ENCODE results near the gene GPR37L1. TPM values are rescaled to one million over a fixed set of nuclear protein-coding genes. Genes with fewer than 3 reads are reported as not detected.
"Not testable (repeated sequence)": the region's sequence is repeated elsewhere in the genome, so short reads cannot be mapped to it uniquely, and the experiment has no call there.

GPR37L1 gene
- total and polyA plus RNA-seq, 3 donors from 2014 or later = 0.42 to 1.6 (median 0.56) TPM

- Histone ChIP-seq H3K27ac (peak overlapping the region; percentile 60 to 87), H3K27me3 (no peaks in the 10 kb centered on the region), H3K4me1 (peaks cover 92% of the 10 kb centered on the region), H3K9me3 (no peaks in the 10 kb centered on the region), H3K36me3 (ENCODE audit: low read depth, missing control alignments) (no peaks in the 10 kb centered on the region), H3K4me3 (peak overlapping the region in 1 of 2 donors; percentile 33)
- 39 to 61% methylated on average over 8 to 11 of the region's 11 CpGs for WGBS, 2 donors
- TF ChIP-seq POLR2A (IDR thresholded peaks at IDR 0.05) = no peak
- TF ChIP-seq CTCF (IDR thresholded peaks at IDR 0.05) = no peak
- peak; percentile 71 for DNase-seq
- intact Hi-C loops (cut with DNase I; ENCODE audit: low total_unique reads) = no loop called here
Measured at GRCh38 chr1:202164271-202165037, 41.7 kb downstream of the GPR37L1 start.

GRCh38 chr1:202165267-202165941 is 42.7 kb downstream of the GPR37L1 start:
- WGBS, 2 donors = 51 to 55% methylated on average over 17 to 20 of the region's 20 CpGs
- Histone ChIP-seq H3K27ac (peak overlapping the region; percentile 60 to 87), H3K4me1 (peaks cover 83% of the 10 kb centered on the region), H3K27me3 (no peaks in the 10 kb centered on the region), H3K9me3 (no peaks in the 10 kb centered on the region), H3K36me3 (ENCODE audit: low read depth, missing control alignments) (no peaks in the 10 kb centered on the region), H3K4me3 (peak overlapping the region in 1 of 2 donors; percentile 33)
- DNase-seq = peak; percentile 71
- TF ChIP-seq CTCF (IDR thresholded peaks at IDR 0.05) (no peak), POLR2A (IDR thresholded peaks at IDR 0.05) (no peak)
- intact Hi-C loops (cut with DNase I; ENCODE audit: low total_unique reads) = no loop called here

- Histone ChIP-seq H3K4me3 (no peak overlapping the region), H3K27ac (peak overlapping the region; percentile 60 to 87), H3K36me3 (ENCODE audit: low read depth, missing control alignments) (no peaks in the 10 kb centered on the region), H3K4me1 (peaks cover 75% of the 10 kb centered on the region), H3K27me3 (no peaks in the 10 kb centered on the region), H3K9me3 (no peaks in the 10 kb centered on the region)
- 65 to 83% methylated on average over 6 to 9 of the region's 9 CpGs for WGBS, 2 donors
- intact Hi-C loops (cut with DNase I; ENCODE audit: low total_unique reads) = no loop called here
- TF ChIP-seq CTCF (IDR thresholded peaks at IDR 0.05) = no peak
- TF ChIP-seq POLR2A (IDR thresholded peaks at IDR 0.05) = no peak
- no peak for DNase-seq
Measured at GRCh38 chr1:202165942-202166843, 43.5 kb downstream of the GPR37L1 start.

GRCh38 chr1:202167054-202167453 is 44.3 kb downstream of the GPR37L1 start:
- DNase-seq; H3K9me3 ChIP-seq; intact Hi-C loops (cut with DNase I; ENCODE audit: low total_unique reads); H3K4me3 ChIP-seq; H3K36me3 ChIP-seq (ENCODE audit: low read depth, missing control alignments); H3K27me3 ChIP-seq: not testable (repeated sequence)
- 35 to 44% methylated on average over 13 of the region's 13 CpGs for whole genome bisulfite sequencing, 2 donors
- H3K4me1 ChIP-seq = peaks cover 67% of the 10 kb centered on the region
- peak overlapping the region; percentile 51 to 60 for H3K27ac ChIP-seq

All from testis (tissue), 3 donors.